ENCODE measurements around the gene ZNF326. TPM values are rescaled to one million over a fixed set of nuclear protein-coding genes. Genes with fewer than 3 reads are reported as not detected.

The ZNF326 gene
- total RNA-seq, 4 donors from 2014 or later = 10.8 to 34.1 (median 17.0) TPM

GRCh38 chr1:89950703-89951102, 44.2 kb upstream of the ZNF326 start:
- DNase-seq (ENCODE audit: low spot score in 2 of 2) = no peak
- WGBS = 92% methylated on average over 2 of the region's 2 CpGs
- Histone ChIP-seq H3K4me3 (no peak overlapping the region), H3K27me3 (no peaks in the 10 kb centered on the region), H3K27ac (no peak overlapping the region), H3K36me3 (no peaks in the 10 kb centered on the region), H3K9me3 (no peaks in the 10 kb centered on the region), H3K4me1 (peaks cover 13% of the 10 kb centered on the region)
- TF ChIP-seq POLR2A (IDR thresholded peaks at IDR 0.05) (no peak), CTCF (IDR thresholded peaks at IDR 0.05) (no peak), POLR2AphosphoS5 (IDR thresholded peaks at IDR 0.05) (no peak)

GRCh38 chr1:89951766-89952604, 42.9 kb upstream of the ZNF326 start:
- Histone ChIP-seq H3K4me3 (no peak overlapping the region), H3K36me3 (no peaks in the 10 kb centered on the region), H3K4me1 (peaks cover 13% of the 10 kb centered on the region), H3K27ac (no peak overlapping the region), H3K27me3 (no peaks in the 10 kb centered on the region), H3K9me3 (no peaks in the 10 kb centered on the region)
- no peak for DNase-seq (ENCODE audit: low spot score in 2 of 2)
- TF ChIP-seq POLR2AphosphoS5 (IDR thresholded peaks at IDR 0.05) (no peak), POLR2A (IDR thresholded peaks at IDR 0.05) (no peak), EP300 (IDR thresholded peaks at IDR 0.05) (no peak), CTCF (IDR thresholded peaks at IDR 0.05) (no peak)
- 90% methylated on average over 5 of the region's 5 CpGs for WGBS

- Histone ChIP-seq H3K4me3 (no peak overlapping the region), H3K36me3 (no peaks in the 10 kb centered on the region), H3K9me3 (no peaks in the 10 kb centered on the region), H3K27me3 (no peaks in the 10 kb centered on the region), H3K27ac (no peak overlapping the region), H3K4me1 (peaks cover 13% of the 10 kb centered on the region)
- TF ChIP-seq CTCF (IDR thresholded peaks at IDR 0.05) = no peak
- TF ChIP-seq POLR2AphosphoS5 (IDR thresholded peaks at IDR 0.05) = no peak
- no peak for TF ChIP-seq POLR2A (IDR thresholded peaks at IDR 0.05)
- TF ChIP-seq EP300 (IDR thresholded peaks at IDR 0.05) = no peak
- WGBS = 90% methylated on average over 2 of the region's 2 CpGs
- no peak for DNase-seq (ENCODE audit: low spot score in 2 of 2)
These were observed 42.2 kb upstream of the ZNF326 start for GRCh38 chr1:89952605-89953130.

- Histone ChIP-seq H3K9me3 (no peaks in the 10 kb centered on the region), H3K36me3 (no peaks in the 10 kb centered on the region), H3K27me3 (no peaks in the 10 kb centered on the region), H3K4me1 (peaks cover 13% of the 10 kb centered on the region), H3K4me3 (no peak overlapping the region), H3K27ac (no peak overlapping the region)
- no peak for TF ChIP-seq POLR2A (IDR thresholded peaks at IDR 0.05)
- no peak for TF ChIP-seq CTCF (IDR thresholded peaks at IDR 0.05)
- TF ChIP-seq EP300 (IDR thresholded peaks at IDR 0.05) = no peak
- TF ChIP-seq POLR2AphosphoS5 (IDR thresholded peaks at IDR 0.05) = no peak
- DNase-seq (ENCODE audit: low spot score in 2 of 2) = no peak
- WGBS = 19% methylated on average over 1 of the region's 1 CpG
These were observed 41.7 kb upstream of the ZNF326 start for GRCh38 chr1:89953131-89953626.

- no peak overlapping the region for H3K4me3 ChIP-seq
- TF ChIP-seq CTCF (IDR thresholded peaks at IDR 0.05) (no peak), POLR2AphosphoS5 (IDR thresholded peaks at IDR 0.05) (no peak), POLR2A (IDR thresholded peaks at IDR 0.05) (no peak), EP300 (IDR thresholded peaks at IDR 0.05) (no peak)
- DNase-seq (ENCODE audit: low spot score in 2 of 2) = no peak
- H3K4me1 ChIP-seq = peaks cover 13% of the 10 kb centered on the region
- H3K27me3 ChIP-seq = no peaks in the 10 kb centered on the region
- H3K9me3 ChIP-seq = no peaks in the 10 kb centered on the region
- no peak overlapping the region for H3K27ac ChIP-seq
- no peaks in the 10 kb centered on the region for H3K36me3 ChIP-seq
- WGBS = 100% methylated on average over 1 of the region's 1 CpG
These were observed 41.0 kb upstream of the ZNF326 start for GRCh38 chr1:89953929-89954328.

Measured in suprapubic skin (tissue), 4 donors.